Adrenal gland (tissue), 5 donors: ENCODE measurements around the gene MAML1.

Experiments
- POLR2A ChIP-seq, 2 donors: fragments of 450-650 bp; IDR thresholded peaks; one replicate each; pipeline ENCODE4 v1.6.1; 2017; ENCODE audit warnings: antibody characterized with exemption in 2 of 2, mild to moderate bottlenecking in 2 of 2, moderate library complexity in 1 of 2
- TF ChIP-seq, protein P1 (sequence below), 6 experiments: fragments of 450-650 bp in 4 of 6; fragments of 200-600 bp in 2 of 6; sonication (generic) in 1 of 6; IDR thresholded peaks; 1 replicate in 5 of 6; 2 replicates in 1 of 6; pipeline versions ENCODE4 v1.5.1 to v1.8.0; 2016 to 2021; ENCODE audit warnings: antibody characterized with exemption in 6 of 6, mild to moderate bottlenecking in 2 of 6, moderate library complexity in 1 of 6
- donor health status: DM: no; HTN: no; CAD: no.

DNA sequence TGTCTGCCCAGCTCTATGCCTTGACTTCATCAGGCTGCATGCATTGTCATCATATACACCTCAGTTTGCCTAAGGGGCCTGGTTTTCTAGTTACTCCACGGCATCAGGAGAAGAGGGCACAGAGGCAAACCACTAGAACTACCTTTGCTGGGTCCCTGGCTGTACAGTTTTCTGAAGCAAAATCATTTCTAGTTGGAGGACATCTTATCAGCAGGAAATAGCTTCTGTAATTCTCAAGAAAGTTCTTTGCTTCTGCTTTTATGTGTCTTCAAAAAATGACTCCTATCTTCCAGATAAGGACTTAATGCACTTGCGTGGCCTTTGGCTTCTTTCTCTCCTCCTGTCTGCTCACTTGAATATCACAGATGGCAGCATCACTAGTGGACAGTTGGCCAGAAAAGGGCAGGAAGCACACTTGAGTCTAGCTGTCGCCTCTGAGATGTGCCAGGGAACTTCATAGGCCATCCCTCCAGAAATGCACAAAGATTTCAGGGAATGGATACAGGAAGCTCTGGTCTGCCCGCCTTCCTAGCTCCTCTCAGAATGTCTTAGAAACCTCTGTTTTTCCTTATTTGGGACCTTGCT is 38.8 kb downstream of the MAML1 start:
- TF ChIP-seq, protein P1, sequence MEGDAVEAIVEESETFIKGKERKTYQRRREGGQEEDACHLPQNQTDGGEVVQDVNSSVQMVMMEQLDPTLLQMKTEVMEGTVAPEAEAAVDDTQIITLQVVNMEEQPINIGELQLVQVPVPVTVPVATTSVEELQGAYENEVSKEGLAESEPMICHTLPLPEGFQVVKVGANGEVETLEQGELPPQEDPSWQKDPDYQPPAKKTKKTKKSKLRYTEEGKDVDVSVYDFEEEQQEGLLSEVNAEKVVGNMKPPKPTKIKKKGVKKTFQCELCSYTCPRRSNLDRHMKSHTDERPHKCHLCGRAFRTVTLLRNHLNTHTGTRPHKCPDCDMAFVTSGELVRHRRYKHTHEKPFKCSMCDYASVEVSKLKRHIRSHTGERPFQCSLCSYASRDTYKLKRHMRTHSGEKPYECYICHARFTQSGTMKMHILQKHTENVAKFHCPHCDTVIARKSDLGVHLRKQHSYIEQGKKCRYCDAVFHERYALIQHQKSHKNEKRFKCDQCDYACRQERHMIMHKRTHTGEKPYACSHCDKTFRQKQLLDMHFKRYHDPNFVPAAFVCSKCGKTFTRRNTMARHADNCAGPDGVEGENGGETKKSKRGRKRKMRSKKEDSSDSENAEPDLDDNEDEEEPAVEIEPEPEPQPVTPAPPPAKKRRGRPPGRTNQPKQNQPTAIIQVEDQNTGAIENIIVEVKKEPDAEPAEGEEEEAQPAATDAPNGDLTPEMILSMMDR (IDR thresholded peaks at IDR 0.05): no peak
- no peak for TF ChIP-seq POLR2A (IDR thresholded peaks at IDR 0.05)
